Uterus (tissue), 4 donors: ENCODE results near the gene ZNF133. TPM values are rescaled to one million over a fixed set of nuclear protein-coding genes. Genes with fewer than 3 reads are reported as not detected.
A peak's percentile ranks its signal among the peaks of the same experiment; 100 is the strongest.
"Not testable (repeated sequence)": the region's sequence is repeated elsewhere in the genome, so short reads cannot be mapped to it uniquely, and the experiment has no call there.

ENCODE experiments used
- DNase-seq, 2 donors: peaks; one replicate each; pipeline ENCODE4 v3.0.0-alpha.2; 2019 to 2020
- H3K27ac ChIP-seq, 2 donors: fragments of 200-600 bp; sonication (generic); 1 replicate in 1 of 2; 2 replicates in 1 of 2; pipeline ENCODE4 v1.5.1; 2016 to 2018
- H3K27me3 ChIP-seq, 2 donors: fragments of 200-600 bp; sonication (generic); one replicate each; pipeline ENCODE4 v1.5.1; 2018 to 2019; ENCODE audit warnings: control low read depth in 1 of 2
- H3K36me3 ChIP-seq, 2 donors: fragments of 200-600 bp; sonication (generic); one replicate each; pipeline ENCODE4 v1.5.1; 2019; ENCODE audit warnings: control low read depth in 1 of 2
- H3K4me1 ChIP-seq, 2 donors: fragments of 200-600 bp; sonication (generic); one replicate each; pipeline ENCODE4 v1.5.1; 2018 to 2019; ENCODE audit warnings: control low read depth in 1 of 2
- H3K4me3 ChIP-seq, 2 donors: fragments of 200-600 bp; sonication (generic); 1 replicate in 1 of 2; 2 replicates in 1 of 2; pipeline ENCODE4 v1.5.1; 2018 to 2019; ENCODE audit warnings: mild to moderate bottlenecking in 1 of 2
- H3K9me3 ChIP-seq, 2 donors: fragments of 200-600 bp; sonication (generic); one replicate each; pipeline ENCODE4 v1.5.1; 2019; ENCODE audit warnings: control low read depth in 1 of 2
- CTCF ChIP-seq, 4 experiments: fragments of 200-600 bp in 2 of 4; fragments of 450-650 bp in 2 of 4; sonication (generic) in 2 of 4; IDR thresholded peaks; one replicate each; pipeline ENCODE4 v1.5.1; 2016 to 2019; ENCODE audit warnings: antibody characterized with exemption in 4 of 4, mild to moderate bottlenecking in 2 of 4, moderate library complexity in 1 of 4
- POLR2A ChIP-seq, 2 donors: fragments of 450-650 bp; IDR thresholded peaks; one replicate each; pipeline ENCODE4 v1.6.1; 2016; ENCODE audit warnings: antibody characterized with exemption in 2 of 2, mild to moderate bottlenecking in 1 of 2, moderate library complexity in 1 of 2
- intact Hi-C: fragments of 100-400 bp; cut with DNase I; formaldehyde crosslinking; loops from one replicate; pipeline ENCODE4 v1.15.1; 2023; ENCODE audit warnings: low total_unique reads
- total RNA-seq, 4 donors: library from RNA; depleted of rRNA in 3 of 4; stranded (reverse); fragments of >200 nt in 3 of 4; gene quantifications; one replicate each; pipeline versions ENCODE4 v1.1.0 to v1.2.4, GENCODE V29; 2014 to 2023
- donor health status: DM: yes; HTN: yes; CAD: no.

ZNF133 gene
- total RNA-seq = 10 to 100 TPM; 11.2 to 49.2 (median 22.4) TPM

DNA sequence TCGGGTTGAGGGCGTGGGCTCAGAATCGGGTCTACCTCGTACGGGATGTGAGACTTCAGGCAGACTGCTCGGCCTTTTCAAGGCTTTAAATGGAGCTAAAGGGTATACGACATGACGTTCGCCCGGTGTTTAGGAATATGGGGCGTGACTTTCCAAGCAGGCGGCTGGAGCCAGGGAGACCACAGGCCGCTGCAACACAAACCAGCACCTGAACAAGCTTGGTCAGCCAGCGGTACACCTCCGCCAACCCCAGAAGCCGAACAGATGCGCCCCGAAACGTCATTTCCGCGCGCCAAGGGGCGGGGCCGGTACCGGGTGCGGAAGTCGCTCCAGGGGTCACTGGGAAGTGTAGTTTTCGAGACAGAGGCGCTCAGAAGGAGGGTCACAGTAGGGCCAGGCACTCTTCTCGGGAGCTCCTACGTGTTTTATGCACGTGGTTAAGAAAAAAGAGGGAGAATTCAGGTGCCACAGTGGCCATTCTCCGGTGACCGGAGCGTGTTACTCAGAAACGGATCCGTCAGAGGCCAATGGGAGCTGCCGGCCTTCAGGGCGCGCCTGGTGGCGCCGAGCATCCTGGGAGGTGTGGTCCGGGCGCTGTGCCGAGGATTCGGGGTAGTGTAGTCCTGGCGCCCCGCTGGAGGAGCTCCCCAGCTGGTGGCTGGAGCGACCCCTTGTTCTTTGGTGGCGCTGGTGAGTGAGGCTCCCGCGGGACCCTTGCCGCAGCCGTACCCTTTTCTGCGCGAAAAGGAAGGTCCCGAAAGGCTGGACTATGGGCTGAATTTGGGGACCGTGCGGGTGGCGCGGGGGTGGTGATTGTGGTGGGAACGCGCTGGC is at the start of gene ZNF133:
Gene ZNF133 (plus strand): TSS at position 613 of the 834 bp plus-strand sequence. CDS start 17,160 bp downstream, outside the sequence.
- Histone ChIP-seq H3K4me3 (peak within 1 kb of the TSS; percentile 69 to 96), H3K27me3 (no peaks in the 10 kb centered on the region), H3K9me3 (no peaks in the 10 kb centered on the region), H3K36me3 (no peaks in the 10 kb centered on the region), H3K27ac (peak within 1 kb of the TSS; percentile 93 to 95), H3K4me1 (no peaks in the 10 kb centered on the region)
- TF ChIP-seq POLR2A (IDR thresholded peaks at IDR 0.05) = peak; percentile 45 to 72
- peak in 3 of 4 experiments; percentile 5 to 17 (median 8) for TF ChIP-seq CTCF (IDR thresholded peaks at IDR 0.05)
- peak; percentile 96 for DNase-seq
- intact Hi-C loops = loop anchor here (10.0 kb wide), 1 partner anchor 153 kb away; the partner anchor contains the start of genes KAT14 and PET117

GRCh38 chr20:18240997-18241396 is 47.3 kb upstream of the ZNF133 start:
- H3K36me3 ChIP-seq = no peaks in the 10 kb centered on the region
- H3K4me1 ChIP-seq = no peaks in the 10 kb centered on the region
- no peaks in the 10 kb centered on the region for H3K9me3 ChIP-seq
- H3K27me3 ChIP-seq = no peaks in the 10 kb centered on the region
- no peak overlapping the region for H3K4me3 ChIP-seq
- H3K27ac ChIP-seq = no peak overlapping the region
- intact Hi-C loops = no loop called here
- no peak for TF ChIP-seq CTCF (IDR thresholded peaks at IDR 0.05)
- no peak for TF ChIP-seq POLR2A (IDR thresholded peaks at IDR 0.05)
- no peak for DNase-seq

GRCh38 chr20:18243802-18244201 is 44.5 kb upstream of the ZNF133 start:
- Histone ChIP-seq H3K4me3 (no peak overlapping the region), H3K4me1 (no peaks in the 10 kb centered on the region), H3K9me3 (no peaks in the 10 kb centered on the region), H3K27ac (no peak overlapping the region), H3K27me3 (no peaks in the 10 kb centered on the region), H3K36me3 (no peaks in the 10 kb centered on the region)
- intact Hi-C loops = no loop called here
- TF ChIP-seq POLR2A (IDR thresholded peaks at IDR 0.05) = no peak
- no peak for TF ChIP-seq CTCF (IDR thresholded peaks at IDR 0.05)
- DNase-seq = no peak

DNA sequence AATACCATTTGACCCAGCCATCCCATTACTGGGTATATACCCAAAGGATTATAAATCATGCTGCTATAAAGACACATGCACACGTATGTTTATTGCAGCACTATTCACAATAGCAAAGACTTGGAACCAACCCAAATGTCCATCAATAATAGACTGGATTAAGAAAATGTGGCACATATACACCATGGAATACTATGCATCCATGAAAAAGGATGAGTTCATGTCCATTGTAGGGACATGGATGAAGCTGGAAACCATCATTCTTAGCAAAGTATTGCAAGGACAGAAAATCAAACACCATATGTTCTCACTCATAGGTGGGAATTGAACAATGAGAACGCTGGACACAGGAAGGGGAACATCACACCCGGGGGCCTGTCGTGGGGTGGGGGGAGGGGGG is 39.8 kb upstream of the ZNF133 start:
- H3K9me3 ChIP-seq, H3K27ac ChIP-seq, H3K27me3 ChIP-seq, H3K36me3 ChIP-seq, H3K4me3 ChIP-seq, H3K4me1 ChIP-seq, intact Hi-C loops, DNase-seq: not testable (repeated sequence)

DNA sequence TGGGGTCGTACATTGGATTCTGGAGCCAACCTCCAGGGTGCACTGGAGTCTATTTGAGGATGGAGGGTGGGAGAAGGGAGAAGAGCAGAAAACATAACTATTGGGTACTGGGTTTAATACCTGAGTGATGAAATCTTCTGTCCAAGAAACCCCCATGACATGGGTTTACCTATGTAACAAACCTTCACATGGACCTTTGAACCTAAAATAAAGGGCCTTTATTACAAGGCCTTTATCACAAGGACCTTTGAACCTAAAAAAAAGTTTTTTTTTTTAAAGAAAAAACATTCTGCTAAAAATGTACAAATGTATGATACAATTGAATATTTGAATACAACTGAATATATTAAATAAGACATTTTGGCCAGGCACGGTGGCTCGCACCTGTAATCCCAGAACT is 38.1 kb upstream of the ZNF133 start:
- DNase-seq = no peak
- H3K36me3 ChIP-seq = no peaks in the 10 kb centered on the region
- H3K4me3 ChIP-seq = no peak overlapping the region
- H3K27me3 ChIP-seq = no peaks in the 10 kb centered on the region
- H3K4me1 ChIP-seq = no peaks in the 10 kb centered on the region
- no peak for TF ChIP-seq POLR2A (IDR thresholded peaks at IDR 0.05)
- TF ChIP-seq CTCF (IDR thresholded peaks at IDR 0.05) = no peak
- H3K9me3 ChIP-seq = no peaks in the 10 kb centered on the region
- H3K27ac ChIP-seq = no peak overlapping the region
- intact Hi-C loops = no loop called here
